Liver (tissue), 9 donors: ENCODE data around the gene PSMB3. TPM values are rescaled to one million over a fixed set of nuclear protein-coding genes. Genes with fewer than 3 reads are reported as not detected.

Experiments used
- DNase-seq: peaks from one replicate; pipeline ENCODE4 v3.0.0-alpha.2; 2017; ENCODE audit warnings: low spot score
- H3K27ac ChIP-seq, 2 donors: one replicate each; pipeline ENCODE4 v1.7.0; 2013; ENCODE audit warnings: inconsistent platforms in 2 of 2, low read length in 2 of 2, control low read depth in 1 of 2, low read depth in 1 of 2, mild to moderate bottlenecking in 1 of 2
- H3K27me3 ChIP-seq, 4 donors: one replicate each; pipeline versions ENCODE4 v1.6.1 to v1.7.0; 2013; ENCODE audit warnings: low read length in 3 of 4, inconsistent platforms in 1 of 4, mild to moderate bottlenecking in 1 of 4, moderate library complexity in 1 of 4; ENCODE audit not compliant: control insufficient read depth in 4 of 4, insufficient read depth in 4 of 4
- H3K36me3 ChIP-seq, 4 donors: one replicate each; pipeline versions ENCODE4 v1.6.1 to v1.7.0; 2013; ENCODE audit warnings: low read length in 3 of 4, mild to moderate bottlenecking in 3 of 4, low read depth in 1 of 4, moderate library complexity in 1 of 4; ENCODE audit not compliant: control insufficient read depth in 4 of 4, insufficient read depth in 3 of 4
- H3K4me1 ChIP-seq, 4 donors: one replicate each; pipeline versions ENCODE4 v1.6.1 to v1.7.0; 2013; ENCODE audit warnings: low read length in 3 of 4, mild to moderate bottlenecking in 3 of 4, moderate library complexity in 1 of 4; ENCODE audit not compliant: control insufficient read depth in 4 of 4, insufficient read depth in 4 of 4
- H3K4me3 ChIP-seq, 3 donors: one replicate each; pipeline versions ENCODE4 v1.6.1 to v1.7.0; 2013; ENCODE audit warnings: low read length in 3 of 3, control low read depth in 1 of 3, low read depth in 1 of 3, mild to moderate bottlenecking in 1 of 3
- H3K9ac ChIP-seq, 2 donors: one replicate each; pipeline ENCODE4 v1.7.0; 2013; ENCODE audit warnings: low read length in 2 of 2, mild to moderate bottlenecking in 2 of 2, moderate library complexity in 2 of 2, control low read depth in 1 of 2, low read depth in 1 of 2
- H3K9me3 ChIP-seq, 4 donors: one replicate each; pipeline versions ENCODE4 v1.6.1 to v1.7.0; 2013; ENCODE audit warnings: low read length in 3 of 4; ENCODE audit not compliant: control insufficient read depth in 4 of 4
- EGR1 ChIP-seq, 2 donors: IDR thresholded peaks; 2 replicates each; pipeline ENCODE4 v1.6.1; 2016 to 2018; ENCODE audit warnings: antibody characterized with exemption in 2 of 2, low read depth in 2 of 2
- FOXA1 ChIP-seq: IDR thresholded peaks from 2 replicates; pipeline ENCODE4 v1.6.1; 2016; ENCODE audit warnings: antibody characterized with exemption
- FOXA2 ChIP-seq: IDR thresholded peaks from 2 replicates; pipeline ENCODE4 v1.6.1; 2016; ENCODE audit warnings: antibody characterized with exemption
- GABPA ChIP-seq, 2 donors: IDR thresholded peaks in 1 of 2; conservative IDR thresholded peaks in 1 of 2; 2 replicates each; pipeline ENCODE4 v1.6.1; 2016; ENCODE audit warnings: antibody characterized with exemption in 2 of 2, mild to moderate bottlenecking in 1 of 2, moderate library complexity in 1 of 2
- HNF4A ChIP-seq, 2 donors: conservative IDR thresholded peaks; 2 replicates each; pipeline ENCODE4 v1.6.1; 2016; ENCODE audit warnings: antibody characterized with exemption in 2 of 2, mild to moderate bottlenecking in 2 of 2
- HNF4G ChIP-seq: IDR thresholded peaks from 2 replicates; pipeline ENCODE4 v1.6.1; 2016; ENCODE audit warnings: antibody characterized with exemption
- JUND ChIP-seq, 2 donors: IDR thresholded peaks; 2 replicates each; pipeline ENCODE4 v1.6.1; 2016; ENCODE audit warnings: antibody characterized with exemption in 2 of 2
- NR2F2 ChIP-seq: IDR thresholded peaks from 2 replicates; pipeline ENCODE4 v1.6.1; 2016; ENCODE audit warnings: antibody characterized with exemption
- RAD21 ChIP-seq, 2 donors: IDR thresholded peaks; 2 replicates each; pipeline ENCODE4 v1.6.1; 2016; ENCODE audit warnings: antibody characterized with exemption in 2 of 2, mild to moderate bottlenecking in 2 of 2
- RXRA ChIP-seq, 2 donors: IDR thresholded peaks; 2 replicates each; pipeline ENCODE4 v1.6.1; 2017 to 2018; ENCODE audit warnings: antibody characterized with exemption in 2 of 2, mild to moderate bottlenecking in 1 of 2
- SP1 ChIP-seq: IDR thresholded peaks from 2 replicates; pipeline ENCODE4 v1.6.1; 2018; ENCODE audit warnings: antibody characterized with exemption, mild to moderate bottlenecking
- TAF1 ChIP-seq: conservative IDR thresholded peaks from 2 replicates; pipeline ENCODE4 v1.6.1; 2016; ENCODE audit warnings: antibody characterized with exemption, mild to moderate bottlenecking
- YY1 ChIP-seq: IDR thresholded peaks from 2 replicates; pipeline ENCODE4 v1.6.1; 2016; ENCODE audit warnings: antibody characterized with exemption, mild to moderate bottlenecking
- WGBS: extraction: QIAGEN DNeasy Blood & Tissue Kit; methylation state at CpG from one replicate; pipeline ENCODE4 v1.1.7; 2013; 5-methylcytosine and 5-hydroxymethylcytosine counted together
- polyA plus RNA-seq, 2 donors: library from polyadenylated mRNA; stranded (reverse) in 1 of 2; unstranded in 1 of 2; fragments of 200-250 nt in 1 of 2; fragments of >200 nt in 1 of 2; fragmentation: Nextera tagmentation in 1 of 2; extraction: Ambion mirVana in 1 of 2; gene quantifications; one replicate each; pipeline versions ENCODE4 v1.2.1 to v1.2.3, GENCODE V29; 2013 to 2015
- total RNA-seq, 2 donors: library from RNA; depleted of rRNA; stranded (reverse); fragments of >200 nt; gene quantifications; one replicate each; pipeline ENCODE4 v1.2.3, GENCODE V29; 2014
- TF ChIP-seq, protein P1 (sequence below): IDR thresholded peaks from 2 replicates; pipeline ENCODE4 v1.6.1; 2016; ENCODE audit warnings: antibody characterized with exemption
- TF ChIP-seq, protein P2 (sequence below): IDR thresholded peaks from 2 replicates; pipeline ENCODE4 v1.6.1; 2016; ENCODE audit warnings: antibody characterized with exemption
- TF ChIP-seq, protein P3 (sequence below): fragments of 150-350 bp; IDR thresholded peaks from 2 replicates; pipeline ENCODE4 v1.5.1; 2017; ENCODE audit warnings: improper control_type of control experiment, low read depth, low read length; ENCODE audit not compliant: missing input control
- TF ChIP-seq, protein P4 (sequence below): IDR thresholded peaks from 2 replicates; pipeline ENCODE4 v1.6.1; 2016; ENCODE audit warnings: antibody characterized with exemption
- TF ChIP-seq, protein P5 (sequence below): IDR thresholded peaks from 2 replicates; pipeline ENCODE4 v1.6.1; 2016; ENCODE audit warnings: antibody characterized with exemption, mild to moderate bottlenecking
- donor health status: healthy.
- donor health status: healthy.
- donor health status: healthy.
- donor health status: healthy.
- donor health status: healthy.

The PSMB3 gene
- total and polyA plus RNA-seq, 4 donors: 121 to 279 (median 169) TPM

DNA sequence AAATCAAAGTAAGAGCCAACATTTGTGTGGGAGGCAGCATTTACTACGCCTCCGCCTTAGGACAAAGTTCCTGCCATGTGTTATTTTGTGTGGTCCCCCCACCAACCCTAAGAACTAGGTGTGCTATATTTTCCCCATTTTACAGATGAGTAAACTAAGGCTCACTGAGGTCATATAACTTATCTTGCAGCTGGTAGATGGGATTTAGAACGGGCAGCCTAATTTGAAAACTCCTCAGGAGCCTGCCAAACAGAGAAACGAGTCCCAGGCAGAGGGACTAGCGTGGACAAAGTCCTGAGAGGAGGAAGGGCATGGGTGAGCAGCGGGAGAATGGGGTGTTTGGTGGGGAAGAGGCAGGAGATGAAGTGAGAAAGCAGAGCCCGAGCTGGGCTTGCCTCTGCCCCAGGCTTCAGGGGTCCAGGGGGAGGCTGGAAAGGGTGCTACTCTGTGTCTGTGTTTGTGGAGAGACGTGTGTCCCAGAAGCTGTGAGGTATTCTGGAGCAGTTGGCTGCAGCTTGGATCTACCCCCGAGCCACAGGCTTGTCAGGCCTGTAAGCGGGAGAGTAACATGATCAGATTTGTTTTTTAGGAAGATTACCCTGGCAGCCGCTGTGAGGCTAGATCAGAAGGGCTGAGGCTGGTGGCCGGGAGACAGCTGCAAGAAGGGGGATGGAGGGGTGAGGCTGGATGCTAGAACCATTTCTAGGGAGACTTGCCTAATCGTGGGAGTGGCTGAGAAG lies 42.5 kb upstream of the PSMB3 start:
- Histone ChIP-seq H3K4me1 (peaks cover 0 to 12% (median 5%) of the 10 kb centered on the region in 4 donors), H3K9ac (no peak overlapping the region)

More for the DNA sequence above, 42.5 kb upstream of the PSMB3 start:
- WGBS: 84% methylated on average over 13 of the region's 13 CpGs
- Histone ChIP-seq H3K27ac (no peak overlapping the region), H3K36me3 (peaks cover 5 to 28% (median 7%) of the 10 kb centered on the region in 4 donors), H3K9me3 (no peaks in the 10 kb centered on the region), H3K27me3 (no peaks in the 10 kb centered on the region), H3K4me3 (no peak overlapping the region)
- no peak for DNase-seq
- TF ChIP-seq, protein P1, sequence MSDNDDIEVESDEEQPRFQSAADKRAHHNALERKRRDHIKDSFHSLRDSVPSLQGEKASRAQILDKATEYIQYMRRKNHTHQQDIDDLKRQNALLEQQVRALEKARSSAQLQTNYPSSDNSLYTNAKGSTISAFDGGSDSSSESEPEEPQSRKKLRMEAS: no peak
- no peak for TF ChIP-seq HNF4G
- TF ChIP-seq, protein P2, sequence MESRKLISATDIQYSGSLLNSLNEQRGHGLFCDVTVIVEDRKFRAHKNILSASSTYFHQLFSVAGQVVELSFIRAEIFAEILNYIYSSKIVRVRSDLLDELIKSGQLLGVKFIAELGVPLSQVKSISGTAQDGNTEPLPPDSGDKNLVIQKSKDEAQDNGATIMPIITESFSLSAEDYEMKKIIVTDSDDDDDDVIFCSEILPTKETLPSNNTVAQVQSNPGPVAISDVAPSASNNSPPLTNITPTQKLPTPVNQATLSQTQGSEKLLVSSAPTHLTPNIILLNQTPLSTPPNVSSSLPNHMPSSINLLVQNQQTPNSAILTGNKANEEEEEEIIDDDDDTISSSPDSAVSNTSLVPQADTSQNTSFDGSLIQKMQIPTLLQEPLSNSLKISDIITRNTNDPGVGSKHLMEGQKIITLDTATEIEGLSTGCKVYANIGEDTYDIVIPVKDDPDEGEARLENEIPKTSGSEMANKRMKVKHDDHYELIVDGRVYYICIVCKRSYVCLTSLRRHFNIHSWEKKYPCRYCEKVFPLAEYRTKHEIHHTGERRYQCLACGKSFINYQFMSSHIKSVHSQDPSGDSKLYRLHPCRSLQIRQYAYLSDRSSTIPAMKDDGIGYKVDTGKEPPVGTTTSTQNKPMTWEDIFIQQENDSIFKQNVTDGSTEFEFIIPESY: no peak
- TF ChIP-seq NR2F2: no peak
- no peak for TF ChIP-seq EGR1 (IDR thresholded peaks at IDR 0.05; ENCODE audit: low read depth in 2 of 2)
- TF ChIP-seq, protein P3, sequence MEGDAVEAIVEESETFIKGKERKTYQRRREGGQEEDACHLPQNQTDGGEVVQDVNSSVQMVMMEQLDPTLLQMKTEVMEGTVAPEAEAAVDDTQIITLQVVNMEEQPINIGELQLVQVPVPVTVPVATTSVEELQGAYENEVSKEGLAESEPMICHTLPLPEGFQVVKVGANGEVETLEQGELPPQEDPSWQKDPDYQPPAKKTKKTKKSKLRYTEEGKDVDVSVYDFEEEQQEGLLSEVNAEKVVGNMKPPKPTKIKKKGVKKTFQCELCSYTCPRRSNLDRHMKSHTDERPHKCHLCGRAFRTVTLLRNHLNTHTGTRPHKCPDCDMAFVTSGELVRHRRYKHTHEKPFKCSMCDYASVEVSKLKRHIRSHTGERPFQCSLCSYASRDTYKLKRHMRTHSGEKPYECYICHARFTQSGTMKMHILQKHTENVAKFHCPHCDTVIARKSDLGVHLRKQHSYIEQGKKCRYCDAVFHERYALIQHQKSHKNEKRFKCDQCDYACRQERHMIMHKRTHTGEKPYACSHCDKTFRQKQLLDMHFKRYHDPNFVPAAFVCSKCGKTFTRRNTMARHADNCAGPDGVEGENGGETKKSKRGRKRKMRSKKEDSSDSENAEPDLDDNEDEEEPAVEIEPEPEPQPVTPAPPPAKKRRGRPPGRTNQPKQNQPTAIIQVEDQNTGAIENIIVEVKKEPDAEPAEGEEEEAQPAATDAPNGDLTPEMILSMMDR: no peak
- TF ChIP-seq HNF4A (conservative IDR thresholded peaks at IDR 0.05): no peak
- no peak for TF ChIP-seq GABPA (IDR thresholded peaks at IDR 0.05 in 1 of 2, conservative IDR thresholded peaks at IDR 0.05 in 1 of 2)
- TF ChIP-seq YY1: no peak
- TF ChIP-seq, protein P4, sequence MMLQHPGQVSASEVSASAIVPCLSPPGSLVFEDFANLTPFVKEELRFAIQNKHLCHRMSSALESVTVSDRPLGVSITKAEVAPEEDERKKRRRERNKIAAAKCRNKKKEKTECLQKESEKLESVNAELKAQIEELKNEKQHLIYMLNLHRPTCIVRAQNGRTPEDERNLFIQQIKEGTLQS: no peak
- TF ChIP-seq, protein P5, sequence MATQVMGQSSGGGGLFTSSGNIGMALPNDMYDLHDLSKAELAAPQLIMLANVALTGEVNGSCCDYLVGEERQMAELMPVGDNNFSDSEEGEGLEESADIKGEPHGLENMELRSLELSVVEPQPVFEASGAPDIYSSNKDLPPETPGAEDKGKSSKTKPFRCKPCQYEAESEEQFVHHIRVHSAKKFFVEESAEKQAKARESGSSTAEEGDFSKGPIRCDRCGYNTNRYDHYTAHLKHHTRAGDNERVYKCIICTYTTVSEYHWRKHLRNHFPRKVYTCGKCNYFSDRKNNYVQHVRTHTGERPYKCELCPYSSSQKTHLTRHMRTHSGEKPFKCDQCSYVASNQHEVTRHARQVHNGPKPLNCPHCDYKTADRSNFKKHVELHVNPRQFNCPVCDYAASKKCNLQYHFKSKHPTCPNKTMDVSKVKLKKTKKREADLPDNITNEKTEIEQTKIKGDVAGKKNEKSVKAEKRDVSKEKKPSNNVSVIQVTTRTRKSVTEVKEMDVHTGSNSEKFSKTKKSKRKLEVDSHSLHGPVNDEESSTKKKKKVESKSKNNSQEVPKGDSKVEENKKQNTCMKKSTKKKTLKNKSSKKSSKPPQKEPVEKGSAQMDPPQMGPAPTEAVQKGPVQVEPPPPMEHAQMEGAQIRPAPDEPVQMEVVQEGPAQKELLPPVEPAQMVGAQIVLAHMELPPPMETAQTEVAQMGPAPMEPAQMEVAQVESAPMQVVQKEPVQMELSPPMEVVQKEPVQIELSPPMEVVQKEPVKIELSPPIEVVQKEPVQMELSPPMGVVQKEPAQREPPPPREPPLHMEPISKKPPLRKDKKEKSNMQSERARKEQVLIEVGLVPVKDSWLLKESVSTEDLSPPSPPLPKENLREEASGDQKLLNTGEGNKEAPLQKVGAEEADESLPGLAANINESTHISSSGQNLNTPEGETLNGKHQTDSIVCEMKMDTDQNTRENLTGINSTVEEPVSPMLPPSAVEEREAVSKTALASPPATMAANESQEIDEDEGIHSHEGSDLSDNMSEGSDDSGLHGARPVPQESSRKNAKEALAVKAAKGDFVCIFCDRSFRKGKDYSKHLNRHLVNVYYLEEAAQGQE: no peak
- no peak for TF ChIP-seq FOXA2
- TF ChIP-seq RAD21 (IDR thresholded peaks at IDR 0.05): no peak
- TF ChIP-seq SP1: no peak
- TF ChIP-seq JUND (IDR thresholded peaks at IDR 0.05): no peak
- TF ChIP-seq RXRA (IDR thresholded peaks at IDR 0.05): no peak
- no peak for TF ChIP-seq TAF1
- no peak for TF ChIP-seq FOXA1
